Activated CD4-positive, CD25-positive, alpha-beta regulatory T cell treated with anti-CD3 and anti-CD28 coated beads, Interleukin-2, amount 50 U/mL, for 72 hours (primary cell): ENCODE results near the gene ANKFY1.
"Not testable (repeated sequence)": the region's sequence is repeated elsewhere in the genome, so short reads cannot be mapped to it uniquely, and the experiment has no call there.

Experiments used
- DNase-seq: peaks from one replicate; pipeline ENCODE4 v3.0.0; 2021

Gene ANKFY1

GRCh38 chr17:4258867-4259266 lies 4.9 kb downstream of the ANKFY1 start:
- DNase-seq, result no peak

DNA sequence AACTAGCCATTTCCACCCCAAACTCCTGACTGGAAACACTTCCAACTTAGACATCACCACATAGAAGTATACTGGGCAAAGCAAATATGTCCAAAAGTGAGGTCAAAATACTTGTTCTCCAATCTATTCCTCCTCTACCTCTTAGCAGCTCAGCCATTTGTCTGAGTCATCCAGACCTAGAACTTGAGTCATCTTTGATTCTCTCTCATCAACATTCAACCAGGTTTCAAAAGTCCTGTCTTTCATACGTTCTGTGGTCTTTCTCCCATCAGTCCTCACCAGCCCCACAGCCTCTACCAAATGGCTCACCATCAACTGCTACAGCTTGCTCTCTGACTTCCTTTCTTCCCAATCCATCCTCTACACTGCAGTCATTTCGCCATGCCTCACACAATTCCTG lies 6.8 kb downstream of the ANKFY1 start:
- no peak for DNase-seq

GRCh38 chr17:4255271-4255670 lies 8.5 kb downstream of the ANKFY1 start:
- DNase-seq, result not testable (repeated sequence)

- DNase-seq, result no peak
Measured at GRCh38 chr17:4250887-4251286, 12.9 kb downstream of the ANKFY1 start.

- no peak for DNase-seq
Measured at GRCh38 chr17:4249452-4250029, 14.2 kb downstream of the ANKFY1 start.

DNA sequence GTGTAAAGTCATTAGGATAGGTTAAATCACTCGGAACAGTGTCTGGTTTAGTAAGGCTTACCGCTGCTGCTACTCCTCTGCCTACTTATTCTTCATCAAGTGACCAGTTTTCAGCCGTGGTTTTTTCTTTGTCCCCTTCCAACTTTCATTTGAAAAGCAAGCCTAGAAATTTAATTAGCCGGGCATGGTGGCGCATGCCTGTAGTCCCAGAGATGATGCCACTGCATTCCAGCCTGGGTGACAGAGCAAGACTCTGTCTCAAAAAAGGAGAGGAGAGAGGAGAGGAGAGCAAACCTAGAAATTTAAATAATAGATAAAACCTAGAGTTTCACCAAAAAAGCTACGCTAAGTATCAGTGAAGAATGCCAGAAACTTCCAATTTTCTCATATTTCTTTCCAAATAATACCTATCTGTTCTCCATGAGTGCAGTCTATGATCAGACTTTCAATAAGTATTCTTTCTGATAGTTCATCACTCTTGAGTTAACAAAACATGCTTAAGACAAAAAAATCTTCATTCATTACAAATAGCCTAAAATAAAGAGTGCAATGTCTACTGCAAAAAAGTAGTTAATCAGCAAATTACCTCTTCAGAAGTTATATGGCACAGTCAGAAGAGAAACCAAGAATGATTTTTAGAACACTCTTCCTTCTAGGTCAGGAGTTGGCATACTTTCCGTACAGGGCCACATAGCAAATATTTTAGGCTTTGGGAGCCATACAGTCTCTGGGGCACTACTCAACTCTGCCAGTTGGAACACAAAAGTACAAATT lies 15.1 kb downstream of the ANKFY1 start:
- no peak for DNase-seq

GRCh38 chr17:4247971-4248388 lies 15.8 kb downstream of the ANKFY1 start:
- no peak for DNase-seq

DNA sequence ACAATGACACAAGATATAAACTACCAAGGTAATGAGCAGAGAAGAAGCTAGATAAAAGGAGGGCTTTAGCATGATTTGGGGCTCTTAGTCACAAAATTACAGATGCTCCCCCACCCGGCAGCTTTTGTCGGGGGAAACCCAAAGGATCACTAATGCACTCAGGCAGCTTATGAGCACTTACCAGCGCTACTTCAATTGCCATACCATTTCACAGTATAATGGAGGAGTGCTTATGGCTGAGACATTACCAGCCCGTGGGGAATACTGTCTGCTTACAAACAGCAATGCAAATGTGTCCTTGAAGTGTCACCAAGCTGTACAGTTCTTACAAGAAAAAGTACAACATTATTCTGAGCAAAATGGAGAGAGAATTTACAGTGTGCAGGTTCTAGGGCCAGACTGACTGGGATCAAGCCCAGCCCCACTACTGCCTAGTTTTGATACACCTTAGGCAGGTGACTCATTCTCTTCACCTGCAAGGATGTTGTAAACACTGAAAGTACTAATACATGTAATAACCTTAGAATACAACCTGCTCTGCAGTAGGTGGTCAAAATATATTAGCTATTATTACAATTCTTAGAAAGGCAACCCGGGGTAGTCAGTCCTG lies 16.3 kb downstream of the ANKFY1 start:
- no peak for DNase-seq

DNA sequence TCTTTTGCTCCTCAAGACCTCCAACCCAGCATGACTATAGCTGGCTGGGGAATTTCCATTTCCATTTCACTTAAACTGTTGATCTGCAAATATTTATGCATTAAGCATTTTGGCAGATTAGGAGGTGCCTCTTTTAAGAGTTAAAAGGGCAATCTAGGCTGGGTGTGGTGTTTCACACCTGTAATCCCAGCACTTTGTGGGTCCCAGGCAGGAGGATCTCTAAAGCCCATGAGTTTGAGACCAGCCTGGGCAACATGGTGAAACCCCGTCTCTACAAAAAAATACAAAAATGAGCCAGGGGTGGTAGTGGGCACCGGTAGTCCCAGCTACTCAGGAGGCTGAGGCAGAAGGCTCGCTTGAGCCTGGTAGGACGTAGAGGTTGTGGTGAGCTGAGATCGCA lies 17.1 kb downstream of the ANKFY1 start:
- no peak for DNase-seq

- no peak for DNase-seq
Measured at GRCh38 chr17:4241535-4241934, 22.2 kb downstream of the ANKFY1 start.

- no peak for DNase-seq
Measured at GRCh38 chr17:4236456-4236855, 27.3 kb downstream of the ANKFY1 start.

- no peak for DNase-seq
Measured at GRCh38 chr17:4235372-4236279, 28.2 kb downstream of the ANKFY1 start.

- DNase-seq, result no peak
Measured at GRCh38 chr17:4234401-4234800, 29.4 kb downstream of the ANKFY1 start.

GRCh38 chr17:4233668-4234258 lies 30.0 kb downstream of the ANKFY1 start:
- DNase-seq, result no peak

DNA sequence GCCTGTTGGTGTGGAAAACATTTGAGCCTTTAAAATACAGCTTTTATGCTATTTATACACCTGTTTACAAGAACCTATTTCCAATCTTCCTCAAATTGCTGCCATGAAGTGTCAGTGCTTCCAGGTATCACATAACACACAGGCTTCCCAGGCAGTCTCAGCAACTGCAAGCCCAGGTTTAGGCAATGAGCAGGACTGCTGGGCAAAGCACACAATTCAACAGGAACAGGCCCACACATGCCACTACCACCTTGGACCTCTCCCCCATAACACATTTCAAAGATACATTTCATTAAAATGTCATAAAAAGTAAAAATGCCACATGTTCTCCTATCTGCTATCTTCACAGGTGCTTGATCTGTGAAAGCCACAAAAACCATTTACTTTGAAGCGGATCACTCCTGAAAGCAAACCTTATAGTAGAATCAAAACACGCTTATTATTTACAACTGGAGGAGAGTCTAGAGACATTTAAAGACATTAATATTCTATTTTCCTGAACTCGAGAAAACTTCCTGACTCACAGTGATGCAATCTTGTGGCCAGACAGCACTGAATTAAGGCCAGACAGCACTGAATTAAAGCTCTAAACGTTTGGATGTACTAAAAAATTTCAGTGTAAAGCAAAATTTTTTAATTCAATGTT lies 31.5 kb downstream of the ANKFY1 start:
- DNase-seq, result no peak

DNA sequence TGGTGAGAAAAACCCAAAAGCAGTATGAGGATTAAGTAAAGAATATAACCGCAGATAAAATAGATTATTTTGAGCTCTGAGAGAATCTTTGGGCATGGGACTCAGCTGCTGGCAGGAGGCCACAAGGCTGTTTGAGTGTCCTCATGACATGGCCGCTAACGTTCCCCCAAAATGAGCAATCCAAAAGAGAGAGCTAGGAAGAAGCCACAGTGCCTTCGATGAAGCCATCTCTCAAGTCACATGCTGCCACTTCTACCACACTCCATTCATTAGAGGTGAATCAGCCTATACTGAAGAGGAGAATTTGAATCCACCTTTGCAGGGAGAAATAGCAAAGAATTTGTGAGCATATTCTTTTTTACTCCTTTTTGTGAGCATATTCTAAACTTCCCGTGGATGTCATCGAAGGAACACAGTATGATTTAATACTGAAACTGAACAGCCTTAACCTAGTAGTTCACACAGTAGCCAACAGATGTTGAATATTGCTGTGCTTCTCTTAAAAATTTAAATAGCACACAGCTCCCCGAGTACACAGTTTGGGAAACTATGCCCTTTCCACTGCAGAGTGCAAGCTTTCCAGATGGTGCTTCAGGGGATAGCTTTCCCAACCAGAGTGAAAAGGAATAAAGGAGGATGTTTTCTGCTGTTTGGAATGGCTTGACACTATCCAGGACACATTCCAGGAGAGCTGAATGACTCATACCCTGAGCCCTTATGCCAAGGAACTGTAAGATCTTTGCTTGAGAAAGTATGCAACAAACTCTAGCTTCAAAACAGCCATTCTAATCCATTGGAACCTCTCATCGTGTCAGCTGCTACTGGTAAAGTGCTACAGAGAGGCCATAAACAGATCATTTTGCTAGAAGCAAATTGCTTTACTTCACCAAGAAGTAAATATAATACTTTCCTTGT lies 33.9 kb downstream of the ANKFY1 start:
- DNase-seq, result no peak

GRCh38 chr17:4221899-4222659 lies 41.7 kb downstream of the ANKFY1 start:
- DNase-seq, result no peak

DNA sequence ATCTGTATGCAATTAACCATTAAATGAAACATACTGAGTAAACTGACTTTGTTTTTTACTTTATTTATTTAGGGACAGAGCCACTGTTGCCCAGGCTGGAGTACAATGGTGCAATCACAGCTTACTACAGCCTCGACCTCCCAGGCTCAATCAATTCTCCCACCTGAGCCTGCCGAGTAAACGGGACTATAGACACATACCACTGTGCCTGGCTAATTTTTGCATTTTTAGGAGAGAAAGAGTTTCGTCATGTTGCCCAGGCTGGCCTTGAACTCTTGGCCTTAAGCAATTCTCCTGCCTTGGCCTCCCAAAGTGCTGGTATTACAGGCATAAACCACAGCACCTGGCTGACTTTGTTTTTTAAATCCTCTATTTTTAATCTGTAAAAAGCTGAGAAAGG lies 42.6 kb downstream of the ANKFY1 start:
- no peak for DNase-seq

GRCh38 chr17:4220655-4221054 lies 43.1 kb downstream of the ANKFY1 start:
- DNase-seq, result no peak

DNA sequence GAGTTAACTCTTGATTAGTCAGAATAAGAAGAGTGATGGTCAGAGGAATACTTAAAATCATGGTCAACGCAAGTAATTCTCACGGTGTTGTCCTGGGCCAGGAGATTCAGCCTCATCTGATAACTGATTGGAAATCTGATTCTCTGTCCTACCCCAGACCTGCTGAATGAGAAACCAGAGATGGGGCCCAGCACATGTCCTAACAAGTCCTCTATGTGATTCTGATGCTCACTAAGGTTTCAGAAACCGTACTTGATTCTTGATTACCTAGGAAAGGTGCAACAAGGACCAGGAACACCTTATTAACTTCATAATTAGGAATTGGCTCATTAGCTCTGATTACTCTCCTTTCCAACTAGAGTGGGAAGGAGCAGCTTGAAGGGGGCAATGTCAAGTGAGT lies 44.5 kb downstream of the ANKFY1 start:
- DNase-seq, result no peak
